KOPT-K1 (cell line): Measurements from ENCODE around the gene INHBB.
"Not testable (repeated sequence)": the region's sequence is repeated elsewhere in the genome, so short reads cannot be mapped to it uniquely, and the experiment has no call there.

Experiments used
- H3K27ac ChIP-seq: fragments of 200-600 bp; sonication (generic); 2 replicates; pipeline ENCODE4 v1.5.1; 2016; ENCODE audit warnings: antibody characterized with exemption, mild to moderate bottlenecking, low read depth, low read length; ENCODE audit not compliant: poor library complexity, severe bottlenecking
- H3K36me3 ChIP-seq: fragments of 200-600 bp; sonication (generic); 2 replicates; pipeline ENCODE4 v1.5.1; 2017; ENCODE audit warnings: antibody characterized with exemption, mild to moderate bottlenecking, low read length, moderate library complexity; ENCODE audit not compliant: insufficient read depth
- H3K9me3 ChIP-seq: fragments of 200-600 bp; sonication (generic); 2 replicates; pipeline ENCODE4 v1.5.1; 2017; ENCODE audit warnings: antibody characterized with exemption, low read length, mild to moderate bottlenecking; ENCODE audit not compliant: insufficient read depth, poor library complexity, severe bottlenecking

INHBB gene

DNA sequence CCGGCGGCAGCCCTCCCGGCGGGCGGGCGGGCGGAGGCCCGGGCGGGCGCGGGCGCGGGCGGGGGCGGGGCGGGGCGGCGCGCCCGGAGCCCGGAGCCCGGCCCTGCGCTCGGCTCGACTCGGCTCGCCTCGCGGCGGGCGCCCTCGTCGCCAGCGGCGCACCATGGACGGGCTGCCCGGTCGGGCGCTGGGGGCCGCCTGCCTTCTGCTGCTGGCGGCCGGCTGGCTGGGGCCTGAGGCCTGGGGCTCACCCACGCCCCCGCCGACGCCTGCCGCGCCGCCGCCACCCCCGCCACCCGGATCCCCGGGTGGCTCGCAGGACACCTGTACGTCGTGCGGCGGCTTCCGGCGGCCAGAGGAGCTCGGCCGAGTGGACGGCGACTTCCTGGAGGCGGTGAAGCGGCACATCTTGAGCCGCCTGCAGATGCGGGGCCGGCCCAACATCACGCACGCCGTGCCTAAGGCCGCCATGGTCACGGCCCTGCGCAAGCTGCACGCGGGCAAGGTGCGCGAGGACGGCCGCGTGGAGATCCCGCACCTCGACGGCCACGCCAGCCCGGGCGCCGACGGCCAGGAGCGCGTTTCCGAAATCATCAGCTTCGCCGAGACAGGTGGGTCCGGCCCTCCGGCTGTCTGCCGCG is at the start of gene INHBB:
TSS of gene INHBB (plus strand) at position 111 of the 641 bp plus-strand sequence. CDS start at position 164, 53 bp downstream.
- no peak within 1 kb of the TSS for H3K27ac ChIP-seq
- no peaks in the 10 kb centered on the region for H3K36me3 ChIP-seq
- no peaks in the 10 kb centered on the region for H3K9me3 ChIP-seq

GRCh38 chr2:120298173-120298835 is 47.6 kb upstream of the INHBB start:
- Histone ChIP-seq H3K9me3 (no peaks in the 10 kb centered on the region), H3K36me3 (no peaks in the 10 kb centered on the region), H3K27ac (no peak overlapping the region)

DNA sequence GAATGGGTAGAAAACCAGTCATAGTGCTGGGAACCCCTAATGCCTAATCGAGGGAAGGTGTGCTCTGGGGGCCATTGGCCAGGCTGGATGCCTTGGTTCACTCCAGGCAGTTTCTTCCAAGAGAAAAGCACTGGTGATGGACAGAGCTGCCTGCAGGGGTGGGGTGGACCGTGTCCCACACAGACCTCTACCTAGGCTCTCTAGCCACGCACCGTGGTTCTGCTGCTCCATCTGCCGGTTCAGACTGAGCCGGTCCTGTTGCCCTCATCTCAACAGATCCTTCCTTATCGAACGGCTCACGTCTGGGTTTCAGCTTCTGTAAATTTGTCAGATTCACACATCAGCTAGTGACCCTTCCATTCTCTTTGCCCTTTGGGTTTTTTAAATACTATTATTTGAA is 46.9 kb upstream of the INHBB start:
- no peaks in the 10 kb centered on the region for H3K36me3 ChIP-seq
- no peaks in the 10 kb centered on the region for H3K9me3 ChIP-seq
- H3K27ac ChIP-seq = no peak overlapping the region

- H3K9me3 ChIP-seq = no peaks in the 10 kb centered on the region
- H3K27ac ChIP-seq = no peak overlapping the region
- no peaks in the 10 kb centered on the region for H3K36me3 ChIP-seq
These were observed 46.4 kb upstream of the INHBB start for GRCh38 chr2:120299561-120299960.

GRCh38 chr2:120300385-120300784 is 45.6 kb upstream of the INHBB start:
- no peaks in the 10 kb centered on the region for H3K36me3 ChIP-seq
- H3K27ac ChIP-seq = no peak overlapping the region

GRCh38 chr2:120301284-120301683 is 44.7 kb upstream of the INHBB start:
- Histone ChIP-seq H3K9me3 (no peaks in the 10 kb centered on the region), H3K27ac (no peak overlapping the region), H3K36me3 (no peaks in the 10 kb centered on the region)

More at GRCh38 chr2:120300385-120300784, 45.6 kb upstream of the INHBB start:
- H3K9me3 ChIP-seq = no peaks in the 10 kb centered on the region

DNA sequence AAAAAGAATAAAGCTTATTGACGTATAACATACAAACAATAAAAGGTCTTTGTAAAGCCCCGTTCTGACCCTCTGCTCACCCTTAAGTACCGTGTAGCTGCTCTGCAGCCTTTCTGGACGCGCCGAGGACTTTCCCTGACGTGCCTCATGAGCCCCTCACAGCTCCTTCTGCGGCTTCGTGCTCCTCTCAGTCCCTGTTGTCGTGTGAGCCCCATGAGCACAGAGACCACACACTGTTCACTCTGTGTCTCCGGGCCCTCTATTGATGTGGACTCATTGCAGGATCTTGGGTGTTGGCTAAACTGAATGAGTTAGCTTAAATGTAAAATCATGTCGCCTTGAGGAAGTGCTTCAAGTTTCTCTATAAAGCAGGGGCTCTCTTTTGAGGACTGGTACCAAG is 43.6 kb upstream of the INHBB start:
- Histone ChIP-seq H3K27ac (no peak overlapping the region), H3K9me3 (no peaks in the 10 kb centered on the region), H3K36me3 (no peaks in the 10 kb centered on the region)

DNA sequence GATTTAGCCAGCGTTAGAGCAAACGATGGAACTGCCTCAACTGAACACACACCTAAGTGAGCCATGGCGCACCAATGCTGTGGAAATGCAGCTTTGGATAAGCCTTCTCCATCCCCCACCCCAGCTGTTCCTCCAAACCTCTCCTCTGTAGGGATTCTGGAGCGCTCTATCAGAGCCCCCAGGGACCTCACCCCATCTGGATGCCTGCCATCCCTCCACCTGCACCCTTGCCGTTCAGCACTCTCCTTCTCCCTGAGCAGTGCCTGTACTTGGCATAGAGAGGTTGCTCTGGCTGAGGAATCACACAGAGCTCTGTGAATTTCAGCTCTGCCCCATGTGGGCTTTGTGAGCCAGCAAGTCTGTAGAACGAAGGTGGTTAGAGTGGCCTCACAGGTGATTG is 42.8 kb upstream of the INHBB start:
- Histone ChIP-seq H3K27ac (no peak overlapping the region), H3K9me3 (no peaks in the 10 kb centered on the region), H3K36me3 (no peaks in the 10 kb centered on the region)

GRCh38 chr2:120305296-120305695 is 40.6 kb upstream of the INHBB start:
- no peak overlapping the region for H3K27ac ChIP-seq
- no peaks in the 10 kb centered on the region for H3K9me3 ChIP-seq
- H3K36me3 ChIP-seq = no peaks in the 10 kb centered on the region

DNA sequence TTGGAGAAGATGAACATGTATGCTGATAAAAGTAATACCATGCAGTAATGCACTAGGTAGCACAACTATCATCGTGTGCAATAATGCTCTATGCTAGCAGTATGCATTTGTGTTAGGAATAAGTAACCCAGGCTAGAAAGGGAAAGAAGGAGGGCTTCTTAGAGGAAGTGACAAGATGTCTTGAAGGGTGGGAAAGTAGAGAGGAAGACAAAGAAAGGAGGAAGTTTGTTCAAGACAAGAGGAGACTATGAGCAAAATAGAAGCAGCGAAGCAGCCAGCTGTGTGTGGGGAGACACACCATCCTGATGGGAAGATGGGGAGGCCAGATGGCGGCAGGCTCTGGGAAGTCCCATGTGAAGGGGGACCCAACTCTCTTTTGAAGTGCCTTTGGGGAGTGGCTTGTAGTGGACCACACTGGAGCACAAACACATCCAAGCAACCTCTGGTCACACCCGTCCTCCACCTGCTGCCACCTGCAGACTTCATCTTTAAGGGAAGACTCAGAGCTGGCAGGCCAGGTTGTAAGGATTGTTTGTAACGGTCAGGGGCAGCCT is 39.9 kb upstream of the INHBB start:
- no peak overlapping the region for H3K27ac ChIP-seq
- no peaks in the 10 kb centered on the region for H3K36me3 ChIP-seq
- H3K9me3 ChIP-seq = no peaks in the 10 kb centered on the region

GRCh38 chr2:120307482-120307881 is 38.5 kb upstream of the INHBB start:
- Histone ChIP-seq H3K36me3 (no peaks in the 10 kb centered on the region), H3K27ac (no peak overlapping the region)

GRCh38 chr2:120308038-120308910 is 37.7 kb upstream of the INHBB start:
- Histone ChIP-seq H3K36me3 (no peaks in the 10 kb centered on the region), H3K9me3 (no peaks in the 10 kb centered on the region), H3K27ac (no peak overlapping the region)

More at GRCh38 chr2:120307482-120307881, 38.5 kb upstream of the INHBB start:
- H3K9me3 ChIP-seq = no peaks in the 10 kb centered on the region

DNA sequence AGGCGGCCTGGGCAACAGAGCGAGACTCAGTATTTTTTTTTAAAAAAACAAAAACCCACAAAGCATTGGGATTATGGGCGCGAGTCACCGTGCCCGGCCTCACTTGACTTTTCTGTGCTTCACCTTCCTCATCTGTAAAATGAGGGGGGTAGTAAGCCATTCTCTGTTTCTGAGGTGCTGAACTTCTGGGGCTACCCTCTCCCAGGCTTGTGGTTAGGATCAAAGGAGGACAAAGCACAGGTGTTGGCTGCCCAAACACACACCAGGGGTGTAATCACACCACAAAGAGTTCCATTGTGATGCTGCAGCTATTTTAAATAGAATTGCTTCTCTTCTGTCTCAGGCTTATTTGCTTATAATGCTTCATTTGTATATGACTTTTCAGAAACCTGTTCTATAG is 35.8 kb upstream of the INHBB start:
- Histone ChIP-seq H3K36me3 (no peaks in the 10 kb centered on the region), H3K27ac (no peak overlapping the region), H3K9me3 (no peaks in the 10 kb centered on the region)

DNA sequence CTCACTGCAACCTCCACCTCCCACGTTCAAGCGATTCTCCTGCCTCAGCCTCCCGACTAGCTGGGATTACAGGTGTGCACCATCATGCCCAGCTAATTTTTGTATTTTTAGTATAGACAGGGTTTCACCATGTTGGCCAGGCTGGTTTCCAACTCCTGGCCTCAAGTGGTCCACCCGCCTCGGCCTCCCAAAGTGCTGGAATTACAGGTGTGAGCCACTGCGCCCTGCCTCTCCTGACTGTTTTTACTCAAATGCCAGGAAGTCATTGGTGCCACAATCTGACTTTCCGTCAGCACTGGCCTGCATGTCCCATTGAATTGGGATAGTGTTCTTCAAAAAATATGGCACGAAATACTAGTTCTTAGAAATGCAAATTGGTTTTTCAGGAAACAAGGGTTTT is 35.1 kb upstream of the INHBB start:
- H3K27ac ChIP-seq, H3K9me3 ChIP-seq, H3K36me3 ChIP-seq: not testable (repeated sequence)

DNA sequence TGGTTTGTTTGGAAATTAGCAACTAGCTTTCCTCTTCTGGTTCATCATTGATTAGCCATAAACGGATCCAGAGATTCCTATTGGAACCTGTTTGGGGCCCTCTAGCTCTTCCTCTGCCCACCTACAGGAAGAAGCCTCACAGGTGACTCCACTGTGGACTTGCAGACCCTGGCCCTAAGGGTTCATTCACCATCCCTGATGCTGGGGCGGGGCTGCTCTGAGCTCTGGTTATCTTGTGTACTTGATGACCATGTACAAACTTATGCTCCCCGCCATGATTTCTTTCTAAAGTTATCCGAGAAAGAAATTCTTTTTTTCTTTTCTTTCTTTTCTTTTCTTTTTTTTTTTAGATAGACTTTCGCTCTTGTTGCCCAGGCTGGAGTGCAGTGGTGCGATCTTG is 33.9 kb upstream of the INHBB start:
- Histone ChIP-seq H3K9me3 (no peaks in the 10 kb centered on the region), H3K27ac (no peak overlapping the region), H3K36me3 (no peaks in the 10 kb centered on the region)
